ENCODE data around the gene SPTBN1. TPM values are rescaled to one million over a fixed set of nuclear protein-coding genes. Genes with fewer than 3 reads are reported as not detected.

Gene SPTBN1
- total and polyA plus RNA-seq, 9 of the 15 experiments (the other 6 are each of a cell fraction or from before 2014, with no cell fraction given) = 8.9 to 66.8 (median 31.4) TPM

DNA sequence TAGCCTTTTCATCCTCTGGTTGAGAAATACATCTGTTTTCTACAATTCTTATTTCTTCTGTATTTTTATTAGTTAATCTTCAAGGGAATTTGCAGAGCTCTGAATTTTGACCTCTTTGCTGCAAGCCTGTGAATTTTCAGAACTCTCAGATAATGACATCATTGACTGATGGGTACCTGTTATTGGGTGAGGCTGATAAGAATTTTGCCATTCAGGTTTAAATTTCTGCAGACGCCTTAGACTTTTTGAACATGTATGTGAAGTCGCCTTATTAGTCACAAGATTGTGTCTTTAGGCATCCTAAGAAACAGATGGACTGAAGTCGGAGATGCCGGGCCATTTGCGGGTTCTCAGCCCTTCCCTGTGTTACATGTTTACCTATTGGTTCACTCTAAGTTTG lies 82.4 kb downstream of the SPTBN1 start:
- TF ChIP-seq ZNF785 (CRISPR knock-in tag; IDR thresholded peaks at IDR 0.05) = no peak
- no peak for TF ChIP-seq ZNF589 (CRISPR knock-in tag; IDR thresholded peaks at IDR 0.05; ENCODE audit: low read depth)
- TF ChIP-seq FOXK2 (conservative IDR thresholded peaks at IDR 0.05 in 1 of 2, IDR thresholded peaks at IDR 0.05 in 1 of 2; ENCODE audit: low read depth in 2 of 2) = no peak
- no peak for TF ChIP-seq SMAD1 (IDR thresholded peaks at IDR 0.05; ENCODE audit: low read depth, low read length, partially characterized antibody)
- TF ChIP-seq STAT5B (CRISPR knock-in tag; IDR thresholded peaks at IDR 0.05) = no peak
- no peak for TF ChIP-seq ZNF57 (CRISPR knock-in tag; IDR thresholded peaks at IDR 0.05)
- no peak for TF ChIP-seq BDP1 (IDR thresholded peaks at IDR 0.05; ENCODE audit: insufficient read depth, insufficient read length)
- TF ChIP-seq SPI1 (IDR thresholded peaks at IDR 0.05; ENCODE audit: borderline replicate concordance, low read depth, low read length) = no peak
- TF ChIP-seq ZFP1 (CRISPR knock-in tag; IDR thresholded peaks at IDR 0.05) = no peak
- H3K36me3 ChIP-seq (ENCODE audit: control insufficient read depth, insufficient read depth, low read length) = no peaks in the 10 kb centered on the region
- no TSS peak for BruUV-seq (replicated peaks)
- H3K4me1 ChIP-seq (replicated peaks in 1 of 2; ENCODE audit: control insufficient read depth in 2 of 2, insufficient read depth in 2 of 2, low read length in 2 of 2) = no peaks in the 10 kb centered on the region
- no peak overlapping the region for H3K27ac ChIP-seq (ENCODE audit: extremely low read depth, low read depth, low read length)
- no peaks in the 10 kb centered on the region for H3K9me1 ChIP-seq (ENCODE audit: control insufficient read depth, insufficient read depth, low read length)
- no peak for FAIRE-seq
- no peaks in the 10 kb centered on the region for H4K20me1 ChIP-seq (replicated peaks; ENCODE audit: control insufficient read depth, insufficient read depth, low read length)
- POLR2A ChIA-PET = interaction anchor here (0.6 kb wide), 1 partner anchor 14 kb away, joined by 3 read pairs; no protein-coding TSS in a partner anchor
- DNase-seq (ENCODE audit: extremely low read depth in 1 of 4, low spot score in 3 of 4) = no peak
- H3K4me3 ChIP-seq = no peak overlapping the region
- H2AFZ ChIP-seq (ENCODE audit: low read depth, low read length) = no peak overlapping the region
- no peaks in the 10 kb centered on the region for H3K79me2 ChIP-seq (ENCODE audit: control insufficient read depth, insufficient read depth, low read length)
- CTCF ChIA-PET (ENCODE audit: low intra/inter-chr PET ratio) = no interaction called here
- H3K9ac ChIP-seq (ENCODE audit: insufficient read depth in 1 of 2, low read depth in 2 of 2, low read length in 2 of 2) = no peak overlapping the region
- intact Hi-C loops (cut with micrococcal nuclease) (no loop called here), in situ Hi-C loops (cut with MboI) (no loop called here)
- 3% methylated on average over 5 of the region's 5 CpGs for WGBS (ENCODE audit: insufficient coverage, low coverage, missing lambda C conversion rate)
- peaks cover 5 to 13% of the 10 kb centered on the region in 2 experiments; a peak in 2 of 5 replicates for H3K27me3 ChIP-seq (ENCODE audit: control insufficient read depth in 2 of 2, insufficient read depth in 2 of 2, low read length in 2 of 2)
- H3K4me2 ChIP-seq (ENCODE audit: insufficient read depth, low read length) = no peak overlapping the region
- H3K9me3 ChIP-seq (replicated peaks; ENCODE audit: control insufficient read depth, insufficient read depth, low read depth, low read length) = no peaks in the 10 kb centered on the region
- ATAC-seq = no peak

Measured in K562 (cell line).